Choroid plexus epithelial cell (primary cell): ENCODE data around the gene CEACAM19.
"Not testable (repeated sequence)": the region's sequence is repeated elsewhere in the genome, so short reads cannot be mapped to it uniquely, and the experiment has no call there.

Source experiments
- DNase-seq: peaks from one replicate; pipeline ENCODE4 v3.0.0-alpha.2; 2010; ENCODE audit warnings: low read depth
- H3K4me3 ChIP-seq: 2 replicates; pipeline ENCODE4 v1.5.1; 2011; ENCODE audit warnings: low read depth, mild to moderate bottlenecking, control low read depth, low read length, moderate library complexity
- CTCF ChIP-seq: conservative IDR thresholded peaks from 2 replicates; pipeline ENCODE4 v1.5.1; 2011; ENCODE audit warnings: low read depth, mild to moderate bottlenecking, control low read depth, inconsistent platforms, low read length, moderate library complexity

Gene CEACAM19

GRCh38 chr19:44671400-44671799, at the start of gene CEACAM19:
Gene CEACAM19 (plus strand): TSS chr19:44671482. CDS start chr19:44671932, 450 bp downstream.
- DNase-seq = no peak
- TF ChIP-seq CTCF = no peak
- H3K4me3 ChIP-seq = no peak within 1 kb of the TSS

- no peak overlapping the region for H3K4me3 ChIP-seq
- DNase-seq = peak; percentile 42
- no peak for TF ChIP-seq CTCF
Observed at GRCh38 chr19:44623080-44623479, 48.2 kb upstream of the CEACAM19 start.

- no peak for TF ChIP-seq CTCF
- no peak overlapping the region for H3K4me3 ChIP-seq
- no peak for DNase-seq
Observed at GRCh38 chr19:44623626-44624025, 47.7 kb upstream of the CEACAM19 start.

- no peak for TF ChIP-seq CTCF
- H3K4me3 ChIP-seq = no peak overlapping the region
- no peak for DNase-seq
Observed at GRCh38 chr19:44624840-44625354, 46.4 kb upstream of the CEACAM19 start.

GRCh38 chr19:44625637-44626036, 45.6 kb upstream of the CEACAM19 start:
- H3K4me3 ChIP-seq, DNase-seq: not testable (repeated sequence)

GRCh38 chr19:44626048-44626624, 45.1 kb upstream of the CEACAM19 start:
- TF ChIP-seq CTCF = no peak
- DNase-seq = peak; percentile 94
- H3K4me3 ChIP-seq = no peak overlapping the region

GRCh38 chr19:44627631-44628030, 43.7 kb upstream of the CEACAM19 start:
- H3K4me3 ChIP-seq = no peak overlapping the region
- DNase-seq = no peak
- TF ChIP-seq CTCF = no peak

- no peak for DNase-seq
- no peak for TF ChIP-seq CTCF
- H3K4me3 ChIP-seq = no peak overlapping the region
Observed at GRCh38 chr19:44628793-44629192, 42.5 kb upstream of the CEACAM19 start.

GRCh38 chr19:44631611-44632010, 39.7 kb upstream of the CEACAM19 start:
- not testable (repeated sequence) for DNase-seq

GRCh38 chr19:44634058-44634457, 37.2 kb upstream of the CEACAM19 start:
- not testable (repeated sequence) for DNase-seq, H3K4me3 ChIP-seq

More at GRCh38 chr19:44631611-44632010, 39.7 kb upstream of the CEACAM19 start:
- not testable (repeated sequence) for H3K4me3 ChIP-seq
